Naive thymus-derived CD4-positive, alpha-beta T cell (primary cell): ENCODE results near the gene ZNF440. TPM values are rescaled to one million over a fixed set of nuclear protein-coding genes. Genes with fewer than 3 reads are reported as not detected.

Source experiments
- ATAC-seq: fragments of 150-1000 bp; cut with Tn5 transposase; 2 replicates; pipeline ENCODE4 v1.10.0; 2021; ENCODE audit warnings: mild to moderate bottlenecking, moderate library complexity
- CTCF ChIA-PET: fragments of 350-600 bp; sonication (Branson Sonifier 250); formaldehyde crosslinking; loops from one replicate; lab custom pipeline; 2021; ENCODE audit warnings: antibody characterized with exemption; lab: Charles Lee
- POLR2A ChIA-PET: fragments of 350-600 bp; sonication (Branson Sonifier 250); formaldehyde crosslinking; loops from one replicate; lab custom pipeline; 2021; ENCODE audit warnings: antibody characterized with exemption, inconsistent platforms; lab: Charles Lee
- DNase-seq, 9 donors: peaks; one replicate each; pipeline versions ENCODE4 v3.0.0 to v3.0.0-alpha.2; 2020 to 2022; ENCODE audit warnings: mixed read lengths in 1 of 9
- H3K27ac ChIP-seq: one replicate; pipeline ENCODE4 v1.7.0; 2013; ENCODE audit warnings: mild to moderate bottlenecking, low read depth, low read length, moderate library complexity
- H3K27me3 ChIP-seq, 2 donors: one replicate each; pipeline ENCODE4 v1.7.0; 2013; ENCODE audit warnings: low read length in 2 of 2, mild to moderate bottlenecking in 2 of 2, moderate library complexity in 2 of 2; ENCODE audit not compliant: control insufficient read depth in 2 of 2, insufficient read depth in 2 of 2
- H3K36me3 ChIP-seq, 3 experiments: 1 replicate in 2 of 3; 2 replicates in 1 of 3; pipeline ENCODE4 v1.7.0; 2013; ENCODE audit warnings: low read length in 3 of 3, mild to moderate bottlenecking in 3 of 3, moderate library complexity in 1 of 3; ENCODE audit not compliant: insufficient read depth in 3 of 3, control insufficient read depth in 2 of 3
- H3K4me1 ChIP-seq, 2 donors: one replicate each; pipeline ENCODE4 v1.7.0; 2013; ENCODE audit warnings: low read length in 2 of 2, mild to moderate bottlenecking in 2 of 2, moderate library complexity in 1 of 2; ENCODE audit not compliant: control insufficient read depth in 2 of 2, insufficient read depth in 2 of 2
- H3K4me3 ChIP-seq: 2 replicates; pipeline ENCODE4 v1.7.0; 2013; ENCODE audit warnings: mild to moderate bottlenecking, low read length
- H3K9me3 ChIP-seq, 3 experiments: 1 replicate in 2 of 3; 2 replicates in 1 of 3; pipeline ENCODE4 v1.7.0; 2013; ENCODE audit warnings: low read length in 3 of 3; ENCODE audit not compliant: control insufficient read depth in 2 of 3
- H3K27ac Mint-ChIP-seq, 9 donors: one replicate each; pipeline ENCODE4 v1.8.0; 2020 to 2022; ENCODE audit warnings: mixed read lengths in 9 of 9, mild to moderate bottlenecking in 8 of 9, moderate library complexity in 5 of 9, inconsistent platforms in 2 of 9
- H3K27me3 Mint-ChIP-seq, 5 donors: one replicate each; pipeline ENCODE4 v1.8.0; 2021 to 2022; ENCODE audit warnings: mixed read lengths in 5 of 5, mild to moderate bottlenecking in 1 of 5
- H3K36me3 Mint-ChIP-seq, 5 donors: one replicate each; pipeline ENCODE4 v1.8.0; 2020 to 2022; ENCODE audit warnings: mixed read lengths in 5 of 5, mild to moderate bottlenecking in 3 of 5, inconsistent platforms in 1 of 5
- H3K4me1 Mint-ChIP-seq, 7 donors: one replicate each; pipeline ENCODE4 v1.8.0; 2020 to 2022; ENCODE audit warnings: mixed read lengths in 7 of 7, mild to moderate bottlenecking in 3 of 7, inconsistent platforms in 1 of 7
- H3K4me3 Mint-ChIP-seq, 10 donors: one replicate each; pipeline ENCODE4 v1.8.0; 2020 to 2022; ENCODE audit warnings: mild to moderate bottlenecking in 10 of 10, mixed read lengths in 10 of 10, moderate library complexity in 6 of 10, inconsistent platforms in 2 of 10
- H3K9me3 Mint-ChIP-seq, 11 donors: one replicate each; pipeline ENCODE4 v1.8.0; 2020 to 2022; ENCODE audit warnings: mixed read lengths in 11 of 11, mild to moderate bottlenecking in 4 of 11, inconsistent platforms in 1 of 11, moderate library complexity in 1 of 11
- intact Hi-C, 2 donors: fragments of 100-400 bp; cut with micrococcal nuclease; formaldehyde crosslinking; loops; one replicate each; pipeline ENCODE4 v1.15.1; 2023
- polyA plus RNA-seq, 2 donors: library from polyadenylated mRNA; unstranded; fragments of 300-500 nt; fragmentation: Illumina TruSeq; gene quantifications; one replicate each; pipeline ENCODE4 v1.2.3, GENCODE V29; 2021
- total RNA-seq, 6 experiments: library from RNA in 5 of 6; stranded (reverse) in 5 of 6; gene quantifications; 1 replicate in 5 of 6; 2 replicates in 1 of 6; pipeline ENCODE4 v1.2.3 and lab custom pipeline; 2021 to 2026

Gene ZNF440
- total and polyA plus RNA-seq, 7 experiments from 2014 or later = 2.1 to 19.5 (median 14.3) TPM

DNA sequence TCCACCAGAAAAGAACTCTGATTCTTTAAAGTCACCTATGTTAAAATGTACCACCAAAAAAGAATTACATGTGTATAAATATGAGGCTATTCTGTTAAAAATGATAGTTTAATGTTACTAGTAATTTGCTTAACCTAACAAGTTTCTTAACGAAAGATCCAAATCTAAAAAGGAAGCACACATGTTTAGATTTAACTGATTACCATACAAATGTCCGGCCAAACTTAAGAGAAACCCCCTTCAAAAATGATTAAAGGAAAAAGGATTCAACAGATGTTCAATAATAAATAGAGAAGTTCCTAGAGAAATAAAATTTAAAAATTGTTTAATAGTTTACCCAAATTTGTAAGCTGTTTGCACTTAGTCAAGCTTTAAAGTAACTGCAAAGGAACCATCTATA lies 68.5 kb downstream of the ZNF440 start:
- Mint-ChIP-seq H3K9me3 (peaks cover 0 to 14% (median 4%) of the 10 kb centered on the region in 11 donors), H3K4me3 (no peak overlapping the region), H3K27me3 (peaks cover 0 to 3% (median 0%) of the 10 kb centered on the region in 5 donors), H3K27ac (no peak overlapping the region), H3K36me3 (peaks cover 0 to 7% (median 5%) of the 10 kb centered on the region in 5 donors), H3K4me1 (peaks cover 3 to 14% (median 5%) of the 10 kb centered on the region in 7 donors)
- DNase-seq (no peak), ATAC-seq (no peak)
- no peak overlapping the region for H3K4me3 ChIP-seq
- H3K36me3 ChIP-seq = peaks cover 0 to under 1% (median 0%) of the 10 kb centered on the region in 3 experiments
- peaks cover 0 to 3% (median 0%) of the 10 kb centered on the region in 3 experiments for H3K9me3 ChIP-seq
- ChIA-PET POLR2A (interaction anchor here (1.2 kb wide), 1 partner anchor 85 kb away, joined by 3 read pairs; the partner anchor contains the start of gene ZNF491), CTCF (interaction anchor here (0.6 to 5.2 kb wide), 7 partner anchors 38 to 257 kb away, joined by 3 to 36 read pairs (median 5); partner anchors contain the start of genes ZNF20, ZNF491 and ZNF763)
- H3K4me1 ChIP-seq = peaks cover 5% of the 10 kb centered on the region in 2 donors
- intact Hi-C loops = no loop called here
- no peaks in the 10 kb centered on the region for H3K27me3 ChIP-seq
- H3K27ac ChIP-seq = no peak overlapping the region

Other genes with a start within 250 kb of the ZNF440 start
- gene ACP5, start 236.6 kb upstream of the ZNF440 start, total RNA-seq = 10 to 100 TPM; 17.4 to 29.6 (median 23.9) TPM
- 10 to 100 TPM; 14.7 to 21.5 TPM for gene ACP5, start 236.6 kb upstream of the ZNF440 start, polyA plus RNA-seq
- gene ZNF627, start 216.8 kb upstream of the ZNF440 start, total RNA-seq = 10 to 100 TPM in 3 of 5 experiments, 1 to 10 TPM in 2; 5.2 to 15.4 (median 12.3) TPM
- 10 to 100 TPM; 10.7 to 12.3 TPM for gene ZNF627, start 216.8 kb upstream of the ZNF440 start, polyA plus RNA-seq
- gene ZNF823, start 75.3 kb upstream of the ZNF440 start, total RNA-seq = 1 to 10 TPM; 1.8 to 6.8 (median 2.8) TPM
- 1 to 10 TPM; 3.7 to 3.8 TPM for gene ZNF823, start 75.3 kb upstream of the ZNF440 start, polyA plus RNA-seq
- gene ZNF441, start 47.3 kb upstream of the ZNF440 start, total RNA-seq = 10 to 100 TPM in 2 of 5 experiments, 1 to 10 TPM in 3; 3.9 to 23.8 (median 7.1) TPM
- 1 to 10 TPM; 6.6 to 6.8 TPM for gene ZNF441, start 47.3 kb upstream of the ZNF440 start, polyA plus RNA-seq
- gene ZNF491, start 15.8 kb upstream of the ZNF440 start, total RNA-seq = 1 to 10 TPM in 4 of 5 experiments, under 1 TPM in 1; 0.92 to 6.1 (median 1.9) TPM
- gene ZNF491, start 15.8 kb upstream of the ZNF440 start, polyA plus RNA-seq = under 1 TPM; 0.44 to 0.52 TPM
- 10 to 100 TPM in 4 of 5 experiments, 1 to 10 TPM in 1; 5.6 to 22.5 (median 14.1) TPM for gene ZNF439, start 34.5 kb downstream of the ZNF440 start, total RNA-seq
- 1 to 10 TPM; 4.7 to 6.1 TPM for gene ZNF439, start 34.5 kb downstream of the ZNF440 start, polyA plus RNA-seq
- gene ZNF69, start 73.5 kb downstream of the ZNF440 start, total RNA-seq = 10 to 100 TPM in 2 of 5 experiments, 1 to 10 TPM in 3; 1.4 to 12.1 (median 5.0) TPM
- gene ZNF69, start 73.5 kb downstream of the ZNF440 start, polyA plus RNA-seq = 1 to 10 TPM; 1.9 to 4.8 TPM
- gene ZNF700, start 110.8 kb downstream of the ZNF440 start, total RNA-seq = 10 to 100 TPM; 18.0 to 26.4 (median 22.8) TPM
- gene ZNF700, start 110.8 kb downstream of the ZNF440 start, polyA plus RNA-seq = 1 to 10 TPM; 2.3 to 5.0 TPM
- 10 to 100 TPM in 2 of 5 experiments, 1 to 10 TPM in 3; 1.3 to 17.3 (median 4.4) TPM for gene ZNF763, start 150.8 kb downstream of the ZNF440 start, total RNA-seq
- 1 to 10 TPM; 3.2 to 4.5 TPM for gene ZNF763, start 150.8 kb downstream of the ZNF440 start, polyA plus RNA-seq
- gene ZNF433, start 221.4 kb downstream of the ZNF440 start, total RNA-seq = 1 to 10 TPM in 3 of 5 experiments, under 1 TPM in 2; 0.10 to 2.2 (median 1.2) TPM
- 1 to 10 TPM; 4.9 to 5.8 TPM for gene ZNF433, start 221.4 kb downstream of the ZNF440 start, polyA plus RNA-seq
- not detected for gene ZNF878, start 238.7 kb downstream of the ZNF440 start, total RNA-seq
- gene ZNF878, start 238.7 kb downstream of the ZNF440 start, polyA plus RNA-seq = not detected